ENCODE results near the gene STUB1.

GRCh38 chr16:635573-636205 lies 44.5 kb upstream of the STUB1 start:
- TF ChIP-seq EP300 (IDR thresholded peaks at IDR 0.05; ENCODE audit: borderline replicate concordance in 1 of 2, low read depth in 2 of 2, low read length in 2 of 2) (no peak), MAX (IDR thresholded peaks at IDR 0.05) (no peak), BACH1 (IDR thresholded peaks at IDR 0.05; ENCODE audit: low read length) (no peak), TCF12 (IDR thresholded peaks at IDR 0.05; ENCODE audit: low read depth, low read length) (no peak), CTCF (IDR thresholded peaks at IDR 0.05; ENCODE audit: control extremely low read depth in 1 of 3, insufficient read depth in 1 of 3, low read depth in 1 of 3, low read length in 3 of 3) (no peak), POLR2A (IDR thresholded peaks at IDR 0.05; ENCODE audit: control extremely low read depth in 1 of 2, low read depth in 2 of 2, low read length in 2 of 2) (no peak), KDM1A (IDR thresholded peaks at IDR 0.05; ENCODE audit: borderline replicate concordance, low read length) (no peak), TEAD4 (IDR thresholded peaks at IDR 0.05; ENCODE audit: low read depth, low read length) (no peak), GTF2F1 (IDR thresholded peaks at IDR 0.05; ENCODE audit: borderline replicate concordance, low read depth, low read length) (no peak), JUN (IDR thresholded peaks at IDR 0.05; ENCODE audit: low read depth, low read length) (no peak)
